GM12891 (cell line): ENCODE results near the gene THADA.

ENCODE experiments used
- PAX5 ChIP-seq: IDR thresholded peaks from 2 replicates; pipeline ENCODE4 v1.6.1; 2011; ENCODE audit warnings: low read length, moderate library complexity, mild to moderate bottlenecking; ENCODE audit not compliant: insufficient read depth, severe bottlenecking
- POLR2A ChIP-seq: IDR thresholded peaks from 2 replicates; pipeline ENCODE4 v1.6.1; 2011; ENCODE audit warnings: low read depth, low read length, control low read depth
- POLR2AphosphoS5 ChIP-seq: IDR thresholded peaks from 2 replicates; pipeline ENCODE4 v1.6.1; 2011; ENCODE audit warnings: low read depth, low read length, control low read depth
- SPI1 ChIP-seq: IDR thresholded peaks from 2 replicates; pipeline ENCODE4 v1.6.1; 2011; ENCODE audit warnings: low read depth, low read length, control low read depth
- TAF1 ChIP-seq: IDR thresholded peaks from 2 replicates; pipeline ENCODE4 v1.6.1; 2011; ENCODE audit warnings: low read depth, low read length, control low read depth

DNA sequence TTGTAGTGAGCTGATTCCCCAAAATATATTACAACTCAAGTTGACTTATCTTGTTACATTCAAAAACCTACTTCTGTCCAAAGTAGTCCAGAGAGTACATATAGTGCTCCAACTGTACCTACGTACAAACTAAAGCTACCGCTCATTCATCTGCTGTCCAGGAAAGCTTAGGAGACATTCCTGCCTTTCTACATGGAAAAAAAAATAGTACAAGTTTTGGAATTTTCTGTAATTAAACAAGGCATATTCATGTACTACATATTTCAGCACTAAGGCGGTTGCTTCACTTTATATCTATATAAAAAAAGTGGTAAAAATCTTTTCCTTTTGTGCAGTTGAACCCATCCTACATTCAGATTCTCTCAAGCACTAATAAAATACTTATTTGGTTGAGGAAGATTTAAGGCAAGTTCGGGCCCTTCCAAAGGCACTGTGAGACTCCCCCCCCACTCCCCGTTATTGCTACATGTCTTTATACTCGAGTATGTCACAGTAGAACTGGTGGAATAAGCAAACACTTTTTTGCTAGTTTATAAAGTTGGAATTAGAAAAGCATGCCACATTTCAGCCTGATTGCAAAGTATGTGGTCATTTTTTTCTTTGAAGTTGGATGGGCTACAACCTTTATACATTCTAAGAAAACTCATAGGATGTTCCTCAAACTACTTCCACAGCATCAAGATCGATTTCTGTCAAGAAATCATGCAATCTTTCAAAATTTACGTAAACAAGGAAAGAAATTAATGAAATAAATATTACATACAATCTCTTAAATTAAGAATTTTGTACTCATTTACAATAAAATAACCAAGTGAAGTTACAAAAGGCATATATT lies 373.1 kb downstream of the THADA start:
- no peak for TF ChIP-seq SPI1
- no peak for TF ChIP-seq POLR2AphosphoS5
- no peak for TF ChIP-seq POLR2A
- no peak for TF ChIP-seq TAF1
- no peak for TF ChIP-seq PAX5
